ENCODE results near the gene DUS1L. TPM values are rescaled to one million over a fixed set of nuclear protein-coding genes. Genes with fewer than 3 reads are reported as not detected.
A peak's percentile ranks its signal among the peaks of the same experiment; 100 is the strongest.

The DUS1L gene
- total RNA-seq, 1 experiment from 2014 or later: 144 TPM

- DNase-seq (ENCODE audit: low spot score): no peak
- in situ Hi-C loops (cut with HindIII; ENCODE audit: low sequenced_read_pairs): no loop called here
Measured at GRCh38 chr17:82060614-82061013, 5.0 kb downstream of the DUS1L start.

DNA sequence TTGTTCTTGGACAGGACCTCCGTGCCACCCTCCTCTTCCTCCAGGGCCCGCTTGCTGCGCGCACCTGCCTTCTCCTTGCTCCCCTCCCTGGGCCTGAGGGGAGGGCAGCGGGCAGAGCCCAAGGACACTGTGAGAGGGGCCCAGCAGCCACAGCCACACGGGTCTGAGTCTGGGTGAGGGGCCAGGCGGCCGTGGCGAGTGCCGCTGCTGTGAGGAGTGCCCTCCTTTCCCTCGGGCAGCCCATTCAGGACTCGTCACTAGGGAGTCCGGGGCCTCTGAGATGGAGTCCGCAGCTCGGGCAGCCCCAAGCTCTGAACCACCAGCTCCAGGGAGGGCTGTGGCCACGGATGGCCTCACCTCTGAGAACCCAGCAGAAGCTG is 5.6 kb downstream of the DUS1L start:
- no peak for DNase-seq (ENCODE audit: low spot score)
- in situ Hi-C loops (cut with HindIII; ENCODE audit: low sequenced_read_pairs): no loop called here

DNA sequence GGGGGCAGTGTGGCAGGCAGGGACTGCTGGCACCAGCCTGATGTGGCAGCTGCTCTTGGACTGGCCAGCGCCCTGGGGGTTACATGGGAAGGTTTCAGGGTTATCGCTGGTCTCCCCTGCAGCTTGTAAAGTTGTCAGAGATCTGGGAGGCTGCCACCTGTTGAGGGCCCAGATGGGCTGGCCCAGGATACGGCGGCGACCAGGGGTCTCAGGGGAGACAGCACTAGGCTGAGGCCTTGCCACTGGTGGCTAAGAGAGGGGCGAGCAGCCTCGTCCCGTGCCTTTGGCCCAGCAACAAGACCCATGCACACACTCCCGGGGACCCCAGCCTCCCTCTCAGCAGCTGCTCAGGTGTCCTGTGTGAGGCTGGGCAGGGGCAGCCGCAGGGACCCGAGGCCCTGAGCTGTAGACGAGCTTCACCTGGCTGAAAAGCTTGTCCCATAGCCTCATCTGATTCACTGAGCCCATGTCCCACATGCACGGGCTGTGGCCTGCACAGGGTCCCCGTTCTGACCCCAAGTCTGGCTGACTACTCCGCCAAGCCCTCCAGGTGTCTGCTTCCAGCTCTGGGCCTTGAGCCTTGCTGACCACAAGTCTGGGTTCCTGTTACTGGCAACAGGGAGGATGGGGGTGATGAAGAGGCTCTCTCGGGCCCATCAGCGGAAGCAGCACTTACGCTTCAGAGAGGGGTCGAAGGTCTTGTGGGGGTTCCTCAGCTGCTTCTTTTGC is 6.2 kb downstream of the DUS1L start:
- no peak for DNase-seq (ENCODE audit: low spot score)
- in situ Hi-C loops (cut with HindIII; ENCODE audit: low sequenced_read_pairs): no loop called here

GRCh38 chr17:82058855-82059249 is 6.8 kb downstream of the DUS1L start:
- in situ Hi-C loops (cut with HindIII; ENCODE audit: low sequenced_read_pairs): no loop called here
- no peak for DNase-seq (ENCODE audit: low spot score)

- in situ Hi-C loops (cut with HindIII; ENCODE audit: low sequenced_read_pairs): no loop called here
- DNase-seq (ENCODE audit: low spot score): no peak
Measured at GRCh38 chr17:82058230-82058854, 7.3 kb downstream of the DUS1L start.

DNA sequence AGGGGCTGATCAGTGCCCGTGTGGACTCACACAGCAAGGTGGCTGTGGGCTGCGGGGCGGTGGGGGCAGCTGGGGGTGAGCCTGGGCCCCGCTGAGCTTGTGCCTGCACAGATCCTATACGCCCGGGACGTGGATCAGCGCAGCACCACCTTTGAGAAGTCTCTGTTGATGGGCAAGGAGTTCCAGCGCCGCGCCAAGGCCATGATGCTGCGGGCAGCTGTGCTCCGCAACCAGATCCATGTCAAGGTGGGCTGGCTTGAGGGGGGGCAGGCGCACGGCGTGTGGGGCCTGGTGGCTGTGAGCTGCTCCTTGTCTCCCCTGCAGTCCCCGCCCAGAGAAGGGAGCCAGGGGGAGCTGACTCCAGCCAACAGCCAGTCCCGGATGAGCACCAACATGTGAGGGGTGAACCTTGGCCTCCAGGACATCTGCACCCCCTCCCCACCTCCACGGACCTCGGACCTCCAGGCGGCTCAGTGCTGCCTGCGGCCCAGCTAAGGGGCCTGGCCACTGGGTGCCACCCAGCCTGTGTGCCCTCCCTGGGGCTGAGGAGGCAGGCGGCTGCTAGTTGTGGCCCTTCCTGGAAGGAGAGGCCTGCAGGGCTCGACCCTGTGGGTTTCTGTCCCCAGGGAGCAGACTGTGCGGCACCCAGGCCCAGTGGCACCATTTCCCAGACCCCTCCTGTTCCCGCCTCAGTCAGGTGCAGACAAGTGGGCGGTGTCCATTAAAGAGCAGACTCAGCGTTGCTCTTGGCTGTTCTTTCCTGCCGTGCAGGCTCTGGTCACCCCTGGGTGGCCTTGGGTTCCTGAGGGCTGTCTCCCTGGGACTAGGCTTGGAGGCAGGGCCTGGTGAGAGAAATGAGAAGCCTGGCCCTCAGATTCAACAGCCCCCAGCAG is 8.6 kb downstream of the DUS1L start:
- in situ Hi-C loops (cut with HindIII; ENCODE audit: low sequenced_read_pairs): no loop called here
- no peak for DNase-seq (ENCODE audit: low spot score)

- DNase-seq (ENCODE audit: low spot score): no peak
- in situ Hi-C loops (cut with HindIII; ENCODE audit: low sequenced_read_pairs): no loop called here
Measured at GRCh38 chr17:82055965-82056728, 9.5 kb downstream of the DUS1L start.

- no peak for DNase-seq (ENCODE audit: low spot score)
- in situ Hi-C loops (cut with HindIII; ENCODE audit: low sequenced_read_pairs): no loop called here
Measured at GRCh38 chr17:82055023-82055964, 10.3 kb downstream of the DUS1L start.

DNA sequence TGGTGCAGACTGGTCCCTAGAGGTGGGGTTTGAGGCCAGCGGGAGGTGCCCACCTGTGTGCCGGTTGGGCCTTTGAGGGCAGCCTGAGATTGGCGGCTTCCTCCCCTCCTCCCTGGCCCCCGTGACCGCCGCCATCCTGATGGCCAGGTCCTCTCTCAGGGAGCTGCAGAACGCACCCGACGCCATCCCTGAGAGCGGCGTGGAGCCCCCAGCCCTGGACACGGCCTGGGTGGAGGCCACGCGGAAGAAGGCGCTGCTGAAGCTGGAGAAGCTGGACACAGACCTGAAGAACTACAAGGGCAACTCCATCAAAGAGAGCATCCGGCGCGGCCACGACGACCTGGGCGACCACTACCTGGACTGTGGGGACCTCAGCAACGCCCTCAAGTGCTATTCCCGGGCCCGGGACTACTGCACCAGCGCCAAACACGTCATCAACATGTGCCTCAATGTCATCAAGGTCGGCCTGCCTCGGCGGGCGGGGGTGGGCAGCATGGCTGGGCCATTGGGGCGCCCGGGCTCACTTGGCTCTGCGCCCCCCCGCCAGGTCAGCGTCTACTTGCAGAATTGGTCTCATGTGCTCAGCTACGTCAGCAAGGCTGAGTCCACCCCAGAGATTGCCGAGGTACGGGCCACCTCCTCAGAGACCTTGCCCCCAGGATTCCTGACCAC is 11.1 kb downstream of the DUS1L start:
- in situ Hi-C loops (cut with HindIII; ENCODE audit: low sequenced_read_pairs): no loop called here
- no peak for DNase-seq (ENCODE audit: low spot score)

DNA sequence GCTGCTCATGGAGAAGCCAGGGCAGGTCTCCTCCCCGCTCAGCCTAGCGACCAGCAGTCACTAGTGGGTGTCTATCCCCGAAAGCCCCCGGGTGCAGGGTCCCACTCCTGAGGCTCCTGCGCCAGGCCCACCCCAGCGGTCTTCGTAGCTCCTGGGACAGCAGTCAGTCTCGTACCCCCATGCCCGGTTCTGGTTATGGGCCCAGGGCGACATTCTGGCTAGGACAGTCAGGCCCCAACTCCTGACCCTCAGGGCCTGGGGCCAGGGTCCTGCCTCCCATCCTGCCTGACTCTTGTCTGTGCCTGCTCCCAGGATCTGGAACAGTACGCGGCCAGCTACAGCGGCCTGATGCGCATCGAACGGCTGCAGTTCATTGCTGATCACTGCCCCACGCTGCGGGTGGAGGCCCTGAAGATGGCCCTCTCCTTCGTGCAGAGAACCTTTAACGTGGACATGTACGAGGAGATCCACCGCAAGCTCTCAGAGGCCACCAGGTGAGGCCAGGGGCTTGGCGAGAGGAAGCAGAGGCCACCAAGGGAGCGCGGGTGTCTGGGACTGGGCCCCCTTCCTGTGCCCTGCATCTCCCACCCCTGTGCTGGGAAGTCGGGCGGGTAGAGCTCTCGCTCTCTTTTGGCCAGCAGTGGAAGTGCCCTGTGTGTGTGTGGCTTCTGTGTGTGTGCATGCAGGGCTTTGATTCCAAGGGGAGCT is 11.9 kb downstream of the DUS1L start:
- DNase-seq (ENCODE audit: low spot score): no peak
- in situ Hi-C loops (cut with HindIII; ENCODE audit: low sequenced_read_pairs): no loop called here

DNA sequence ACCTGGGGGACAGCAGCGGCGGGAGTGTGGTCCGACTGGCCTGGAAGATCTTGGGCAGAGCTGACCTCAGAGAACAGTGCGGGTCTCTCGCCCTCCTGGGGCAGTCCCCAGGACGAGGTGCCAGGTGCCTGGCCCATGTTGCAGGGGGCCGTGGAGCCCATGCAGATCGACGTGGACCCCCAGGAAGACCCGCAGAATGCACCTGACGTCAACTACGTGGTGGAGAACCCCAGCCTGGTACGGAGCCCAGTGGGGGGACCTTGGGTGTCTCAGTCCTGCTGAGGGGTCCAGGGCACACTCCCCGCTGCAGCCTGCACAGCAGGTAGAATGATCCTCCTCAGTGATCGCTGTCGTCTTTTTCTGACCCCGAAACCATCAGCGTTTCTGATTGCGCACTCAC is 12.5 kb downstream of the DUS1L start:
- no peak for DNase-seq (ENCODE audit: low spot score)
- in situ Hi-C loops (cut with HindIII; ENCODE audit: low sequenced_read_pairs): no loop called here

DNA sequence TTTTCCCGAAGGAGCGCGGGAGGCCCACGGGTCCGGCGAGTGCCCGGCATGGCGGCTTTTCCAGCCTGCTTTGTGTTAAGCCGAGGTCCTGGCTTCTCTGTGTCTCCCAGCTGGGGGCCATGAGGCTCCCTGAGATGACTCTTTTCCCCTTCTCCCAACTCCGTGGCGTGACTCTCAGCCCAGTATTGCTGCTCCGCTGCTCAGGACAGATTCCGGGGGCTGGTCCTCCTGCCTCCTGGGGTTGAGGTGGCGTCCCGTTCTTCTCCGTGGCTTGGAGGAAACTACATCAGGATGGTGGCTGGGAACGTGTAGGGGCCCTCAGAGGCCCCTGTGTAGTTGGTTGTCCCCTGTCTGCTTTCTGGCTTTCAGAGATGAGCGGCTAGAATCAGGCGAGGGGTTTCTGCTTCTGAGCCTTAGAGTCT is 13.0 kb downstream of the DUS1L start:
- no peak for DNase-seq (ENCODE audit: low spot score)
- in situ Hi-C loops (cut with HindIII; ENCODE audit: low sequenced_read_pairs): no loop called here

GRCh38 chr17:82051776-82052637 is 13.6 kb downstream of the DUS1L start, which contains the start of the genes GPS1 and RFNG:
Gene GPS1, plus strand, starts transcription at chr17:82051898. Its CDS starts 34 bp downstream, at chr17:82051932.
Gene RFNG, minus strand, starts transcription at chr17:82051811. Its CDS starts 45 bp downstream, at chr17:82051766.
- in situ Hi-C loops (cut with HindIII; ENCODE audit: low sequenced_read_pairs): no loop called here
- DNase-seq (ENCODE audit: low spot score): peak; percentile 77

- in situ Hi-C loops (cut with HindIII; ENCODE audit: low sequenced_read_pairs): no loop called here
- no peak for DNase-seq (ENCODE audit: low spot score)
Measured at GRCh38 chr17:82050761-82051641, 14.6 kb downstream of the DUS1L start.

DNA sequence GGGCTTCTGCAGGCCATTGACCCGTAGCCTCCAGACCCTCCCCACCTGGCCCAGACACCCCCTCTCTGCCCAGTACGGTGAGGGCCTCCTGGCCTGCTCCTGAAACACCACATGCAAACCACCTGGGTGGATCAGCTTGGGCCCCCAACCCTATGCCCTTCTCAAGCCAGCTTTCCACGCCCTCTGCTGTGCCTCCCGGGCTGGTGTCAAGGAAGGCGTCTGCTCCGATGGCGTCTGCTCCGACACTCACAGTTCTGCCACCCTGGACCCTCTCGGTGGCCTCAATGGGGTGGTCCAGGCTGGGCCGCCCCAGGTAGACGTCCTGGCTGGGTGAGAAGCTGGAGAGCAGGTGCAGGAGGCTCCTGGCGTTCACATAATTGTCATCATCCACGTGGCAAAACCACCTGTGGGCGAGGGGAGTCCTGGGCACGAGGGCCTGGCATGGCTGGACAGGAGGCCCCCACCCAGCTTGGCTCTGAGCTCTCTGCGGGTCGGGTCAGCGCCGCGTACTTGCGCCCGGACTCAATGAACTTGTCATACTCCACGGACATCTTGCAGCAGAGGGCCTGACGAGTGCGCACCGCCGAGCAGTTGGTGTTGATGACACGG is 15.3 kb downstream of the DUS1L start:
- in situ Hi-C loops (cut with HindIII; ENCODE audit: low sequenced_read_pairs): no loop called here
- no peak for DNase-seq (ENCODE audit: low spot score)

Measured in G401 (cell line).